Fibroblast of skin of right quadriceps (primary cell): ENCODE measurements around the gene GPR151.
"Not testable (repeated sequence)": the region's sequence is repeated elsewhere in the genome, so short reads cannot be mapped to it uniquely, and the experiment has no call there.

ENCODE experiments used
- DNase-seq: peaks from one replicate; pipeline ENCODE4 v3.0.0-alpha.2; 2013

GPR151 gene

GRCh38 chr5:146516151-146516475 is at the start of gene GPR151:
GPR151 (minus strand) TSS chr5:146516190; CDS start chr5:146516113, 77 bp downstream.
- DNase-seq = no peak

GRCh38 chr5:146564007-146564762 is 48.2 kb upstream of the GPR151 start:
- DNase-seq = no peak

DNA sequence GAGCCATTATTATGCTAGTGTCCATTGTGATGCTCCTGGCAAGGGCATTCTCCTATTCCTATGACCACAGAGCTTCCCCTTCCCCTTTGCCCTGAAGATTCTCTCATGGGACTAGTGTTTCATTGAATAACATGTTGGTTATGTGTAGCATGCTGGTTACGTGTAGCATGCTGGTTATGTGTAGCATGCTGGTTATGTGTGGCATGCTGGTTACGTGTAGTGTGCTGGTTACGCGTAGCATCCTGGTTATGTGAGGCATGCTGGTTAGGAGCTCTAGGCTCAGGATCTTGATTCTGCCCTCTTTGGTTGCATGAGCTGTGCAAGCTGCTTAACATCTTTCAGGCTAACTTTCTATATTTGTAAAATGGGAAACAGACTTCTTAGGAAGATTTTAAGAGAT is 46.5 kb upstream of the GPR151 start:
- no peak for DNase-seq

DNA sequence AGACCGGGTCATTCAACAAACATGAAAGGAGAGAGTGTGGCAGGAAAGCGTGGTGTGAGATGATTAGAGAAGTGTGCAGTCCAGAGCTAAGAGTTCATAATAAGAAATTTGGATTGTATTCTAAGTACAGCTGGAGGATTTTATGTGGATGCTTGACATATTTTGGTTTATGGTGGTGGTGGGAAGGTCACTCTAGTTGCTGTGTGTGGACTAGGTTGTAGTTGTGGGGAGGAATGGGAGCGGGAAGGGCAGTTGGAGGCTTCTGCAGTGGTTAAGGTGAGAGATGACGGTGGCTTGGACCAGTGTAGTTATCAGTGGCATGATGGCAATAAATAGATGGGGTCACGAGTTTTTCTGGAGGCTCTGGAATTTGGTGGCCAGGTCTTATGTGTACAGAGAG is 45.7 kb upstream of the GPR151 start:
- peak; percentile 18 for DNase-seq

- peak; percentile 81 for DNase-seq
These were observed 44.3 kb upstream of the GPR151 start for GRCh38 chr5:146560205-146560812.

DNA sequence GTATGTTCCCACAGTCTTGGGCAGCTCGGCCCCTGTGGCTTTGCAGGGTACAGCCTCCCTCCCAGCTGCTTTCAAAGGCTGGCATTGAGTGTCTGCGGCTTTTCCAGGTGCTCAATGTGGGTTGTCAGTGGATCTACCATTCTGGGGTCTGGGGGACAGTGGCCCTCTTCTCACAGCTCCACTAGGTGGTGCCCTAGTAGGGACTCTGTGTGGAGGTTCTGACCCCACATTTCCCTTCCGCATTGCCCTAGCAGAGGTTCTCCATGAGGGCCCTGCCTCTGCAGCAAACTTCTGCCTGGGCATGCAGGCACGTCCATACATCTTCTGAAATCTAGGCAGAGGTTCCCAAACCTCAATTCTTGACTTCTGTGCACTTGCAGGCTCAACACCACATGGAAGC is 40.9 kb upstream of the GPR151 start:
- DNase-seq = not testable (repeated sequence)

- no peak for DNase-seq
These were observed 37.5 kb upstream of the GPR151 start for GRCh38 chr5:146553446-146553845.

- no peak for DNase-seq
These were observed 33.6 kb upstream of the GPR151 start for GRCh38 chr5:146549615-146550014.

GRCh38 chr5:146548781-146549449 is 32.9 kb upstream of the GPR151 start:
- no peak for DNase-seq

DNA sequence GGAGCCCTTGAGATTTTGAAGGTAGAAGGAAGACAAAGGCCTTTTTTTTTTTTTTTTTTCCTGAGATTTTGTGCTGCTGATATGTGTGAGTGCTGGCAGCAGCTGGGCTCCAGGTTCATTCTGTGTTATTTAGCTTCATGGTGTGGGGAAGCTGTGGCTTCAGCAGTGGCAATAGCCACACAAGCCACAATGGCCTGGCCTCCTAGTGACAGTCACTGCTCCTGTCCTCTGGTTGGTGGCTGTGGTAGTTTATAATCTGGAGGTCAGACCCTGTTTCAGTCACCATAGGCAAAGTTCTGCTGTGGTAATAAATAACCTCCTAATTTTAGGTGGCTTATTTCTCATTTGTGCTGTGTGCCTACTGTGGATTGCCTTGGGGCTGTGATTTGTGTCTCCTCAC is 28.2 kb upstream of the GPR151 start:
- no peak for DNase-seq

- DNase-seq = peak; percentile 44
These were observed 26.2 kb upstream of the GPR151 start for GRCh38 chr5:146541958-146542849.

- peak; percentile 12 for DNase-seq
These were observed 24.4 kb upstream of the GPR151 start for GRCh38 chr5:146540414-146540813.

DNA sequence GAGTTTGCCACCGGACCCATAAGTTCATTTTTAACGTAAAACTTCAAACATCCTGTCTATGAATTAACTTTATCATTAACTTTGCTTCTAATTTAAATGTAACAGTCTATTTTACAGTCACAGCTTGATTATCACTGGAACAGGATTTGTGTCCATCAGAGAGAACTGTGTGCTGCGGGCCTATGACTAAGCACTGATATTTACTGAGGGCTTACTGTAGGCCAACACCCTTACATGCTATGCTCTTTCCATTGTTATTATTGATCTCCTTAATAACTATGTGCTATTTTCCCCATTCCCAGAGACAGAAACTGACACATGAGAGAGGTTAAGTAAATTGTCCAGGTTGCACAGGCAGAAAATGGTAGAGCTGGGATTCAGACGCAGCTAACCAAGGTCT is 24.0 kb upstream of the GPR151 start:
- no peak for DNase-seq

GRCh38 chr5:146538432-146538831 is 22.4 kb upstream of the GPR151 start:
- DNase-seq = no peak

DNA sequence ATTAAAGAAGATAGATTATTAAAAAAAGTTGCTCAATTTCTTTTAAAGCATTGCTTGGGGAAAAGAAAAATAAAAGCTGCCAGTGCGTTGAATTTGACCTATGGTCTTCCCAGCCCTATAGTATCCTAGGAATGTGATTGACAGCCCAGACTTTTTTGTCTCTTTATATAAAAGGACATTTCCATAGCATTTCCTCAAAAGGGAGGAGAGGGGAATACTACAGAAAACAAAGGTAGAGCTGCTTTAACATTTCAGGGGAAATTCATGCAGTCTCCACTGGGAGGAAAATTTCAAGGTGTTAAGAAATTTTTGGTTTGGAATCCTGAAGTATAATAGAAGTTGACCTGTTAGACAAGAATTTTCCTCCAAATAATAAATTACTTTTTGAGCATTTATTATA is 17.9 kb upstream of the GPR151 start:
- DNase-seq = no peak

- DNase-seq = peak; percentile 55
These were observed 17.4 kb upstream of the GPR151 start for GRCh38 chr5:146533260-146533857.

DNA sequence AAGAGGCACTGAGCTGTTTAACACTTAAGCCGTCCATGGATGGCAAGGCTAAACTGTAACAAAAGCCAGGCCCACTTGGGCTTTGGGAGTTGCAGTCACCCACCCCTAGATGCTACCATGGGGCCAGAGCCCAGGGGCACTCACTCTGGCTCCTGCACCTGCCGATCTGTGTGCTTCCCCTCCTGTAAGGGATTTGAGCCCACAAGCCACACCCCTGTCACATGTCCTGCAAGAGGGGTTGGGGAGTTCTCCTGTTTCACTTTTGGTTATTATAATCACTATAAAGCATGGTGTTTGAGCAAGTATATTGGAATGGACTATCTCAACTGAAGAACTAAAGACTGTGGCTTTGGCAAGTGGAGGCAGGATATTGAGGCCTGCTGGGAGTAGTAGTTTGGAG is 14.0 kb upstream of the GPR151 start:
- DNase-seq = no peak

DNA sequence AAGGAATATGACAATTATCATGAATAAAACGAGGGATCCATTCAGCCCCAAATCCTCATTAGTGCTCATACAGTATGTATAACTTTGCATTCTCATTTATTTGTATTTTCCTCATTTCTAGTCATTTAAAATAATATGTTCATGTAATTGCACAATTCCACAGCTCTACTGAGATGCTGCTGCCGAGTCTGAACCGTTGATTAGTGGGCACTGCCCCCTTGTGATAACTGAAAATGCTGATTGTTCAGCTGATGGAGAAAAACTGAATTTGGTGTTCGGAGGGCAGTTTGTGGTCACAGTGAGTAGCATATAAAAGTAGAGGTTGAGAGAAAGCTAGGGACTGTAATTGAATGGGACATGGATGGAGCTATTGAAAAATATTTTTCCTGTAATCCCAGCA is 12.2 kb upstream of the GPR151 start:
- DNase-seq = no peak

GRCh38 chr5:146527785-146528184 is 11.8 kb upstream of the GPR151 start:
- DNase-seq = no peak

GRCh38 chr5:146523698-146524097 is 7.7 kb upstream of the GPR151 start:
- no peak for DNase-seq

- DNase-seq = no peak
These were observed 5.6 kb upstream of the GPR151 start for GRCh38 chr5:146521403-146522106.

DNA sequence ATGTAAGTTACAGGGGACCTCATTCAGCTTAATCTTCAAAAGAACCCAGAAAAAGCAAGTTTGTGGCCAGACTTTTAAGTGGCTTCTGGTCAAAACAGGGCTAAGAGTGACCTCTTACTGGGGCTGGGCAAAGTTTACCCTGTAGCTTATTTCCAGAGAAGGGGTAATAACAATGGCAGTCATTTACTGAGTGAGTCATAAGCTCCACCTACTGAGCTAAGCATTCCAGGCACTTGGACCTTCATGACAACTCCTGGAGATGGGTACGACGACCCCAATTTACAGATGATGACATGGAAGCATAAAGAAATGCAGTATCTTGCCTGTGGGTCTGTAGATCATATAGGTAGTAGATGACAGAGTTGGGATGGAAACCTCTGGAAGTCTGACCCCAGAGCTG is 4.7 kb upstream of the GPR151 start:
- no peak for DNase-seq
